Activated T-cell treated with anti-CD3 and anti-CD28 coated beads, Interleukin-2, amount 50 U/mL, for 4 hours (primary cell): ENCODE results near the gene CAMTA1. TPM values are rescaled to one million over a fixed set of nuclear protein-coding genes. Genes with fewer than 3 reads are reported as not detected.

ENCODE experiments used
- ATAC-seq, 2 donors: fragments of 200-7000 bp; cut with Tn5 transposase; one replicate each; pipeline ENCODE4 v1.10.0; 2021
- DNase-seq: peaks from one replicate; pipeline ENCODE4 v3.0.0-alpha.2; 2020
- H3K27me3 Mint-ChIP-seq: one replicate; pipeline ENCODE4 v1.8.0; 2021; ENCODE audit warnings: low read depth, mixed read lengths
- H3K36me3 Mint-ChIP-seq: one replicate; pipeline ENCODE4 v1.8.0; 2022; ENCODE audit warnings: mixed read lengths; ENCODE audit not compliant: insufficient read depth
- H3K4me1 Mint-ChIP-seq: one replicate; pipeline ENCODE4 v1.8.0; 2021; ENCODE audit warnings: low read depth, mixed read lengths
- H3K4me3 Mint-ChIP-seq: one replicate; pipeline ENCODE4 v1.8.0; 2021; ENCODE audit warnings: mild to moderate bottlenecking, moderate library complexity, mixed read lengths
- H3K9me3 Mint-ChIP-seq: one replicate; pipeline ENCODE4 v1.8.0; 2021; ENCODE audit warnings: mixed read lengths
- total RNA-seq, 3 donors: library from RNA; stranded (reverse); gene quantifications; one replicate each; pipeline ENCODE4 v1.2.1, GENCODE V29; 2021

Gene CAMTA1
- total RNA-seq, 3 donors from 2014 or later: 47.5 to 50.3 (median 47.7) TPM

DNA sequence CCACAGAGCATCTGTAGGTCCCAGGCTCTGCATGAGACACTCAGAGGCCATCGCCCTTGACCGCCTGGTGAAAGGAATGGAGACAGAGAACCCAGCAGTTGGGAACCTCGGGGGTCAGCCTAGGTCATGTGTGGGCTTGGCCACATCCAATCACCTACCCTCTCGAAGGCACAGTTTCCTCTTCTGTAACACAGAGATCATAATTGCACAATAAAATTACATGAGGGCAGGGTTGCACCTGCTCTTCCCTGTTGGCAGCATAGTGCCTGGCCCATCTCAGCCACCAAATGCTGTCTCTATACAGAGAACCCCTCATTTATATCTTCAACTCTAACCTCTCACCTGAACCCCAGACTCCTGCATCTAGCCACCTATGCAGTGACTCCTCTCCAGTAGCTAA, 567.7 kb downstream of the CAMTA1 start:
- Mint-ChIP-seq H3K9me3 (no peaks in the 10 kb centered on the region), H3K27me3 (peaks cover 3% of the 10 kb centered on the region), H3K4me3 (no peak overlapping the region), H3K36me3 (no peaks in the 10 kb centered on the region), H3K4me1 (no peaks in the 10 kb centered on the region)
- DNase-seq (no peak), ATAC-seq (no peak)

- H3K36me3 Mint-ChIP-seq: no peaks in the 10 kb centered on the region
- ATAC-seq (no peak), DNase-seq (no peak)
- H3K9me3 Mint-ChIP-seq: no peaks in the 10 kb centered on the region
- H3K4me3 Mint-ChIP-seq: no peak overlapping the region
- no peaks in the 10 kb centered on the region for H3K27me3 Mint-ChIP-seq
- H3K4me1 Mint-ChIP-seq: no peaks in the 10 kb centered on the region
Observed at GRCh38 chr1:7355646-7356045, 570.4 kb downstream of the CAMTA1 start.

DNA sequence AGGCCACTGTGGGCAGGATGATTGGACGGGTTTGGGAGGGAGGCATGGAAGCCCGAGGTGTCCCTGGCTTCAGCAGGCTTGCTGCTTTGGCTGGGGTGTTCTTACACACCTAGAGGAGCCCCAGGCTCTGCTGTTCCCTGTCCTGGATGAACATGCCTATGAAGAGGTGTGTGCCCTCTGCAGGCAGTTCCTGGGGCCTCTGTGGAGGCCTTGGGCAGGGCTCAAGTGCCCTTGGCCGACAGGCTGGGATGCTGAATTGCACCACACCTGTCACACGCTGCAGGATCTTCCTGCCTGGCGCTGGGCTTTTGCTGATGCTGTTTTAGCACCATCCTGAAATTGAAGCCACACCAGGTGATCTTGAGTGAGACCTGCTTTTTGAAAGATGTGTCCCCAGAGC, 570.8 kb downstream of the CAMTA1 start:
- Mint-ChIP-seq H3K9me3 (no peaks in the 10 kb centered on the region), H3K27me3 (no peaks in the 10 kb centered on the region)

GRCh38 chr1:7358425-7358824, 573.2 kb downstream of the CAMTA1 start:
- Mint-ChIP-seq H3K4me1 (no peaks in the 10 kb centered on the region), H3K36me3 (no peaks in the 10 kb centered on the region), H3K27me3 (no peaks in the 10 kb centered on the region)

More for the DNA sequence above, 570.8 kb downstream of the CAMTA1 start:
- H3K36me3 Mint-ChIP-seq: no peaks in the 10 kb centered on the region
- no peak overlapping the region for H3K4me3 Mint-ChIP-seq
- ATAC-seq: no peak
- DNase-seq: no peak
- no peaks in the 10 kb centered on the region for H3K4me1 Mint-ChIP-seq

GRCh38 chr1:7360526-7360925, 575.3 kb downstream of the CAMTA1 start:
- DNase-seq (no peak), ATAC-seq (no peak)
- H3K36me3 Mint-ChIP-seq: no peaks in the 10 kb centered on the region
- no peaks in the 10 kb centered on the region for H3K27me3 Mint-ChIP-seq
- no peaks in the 10 kb centered on the region for H3K9me3 Mint-ChIP-seq
- H3K4me1 Mint-ChIP-seq: no peaks in the 10 kb centered on the region
- no peak overlapping the region for H3K4me3 Mint-ChIP-seq

More at GRCh38 chr1:7358425-7358824, 573.2 kb downstream of the CAMTA1 start:
- DNase-seq (no peak), ATAC-seq (no peak)
- Mint-ChIP-seq H3K4me3 (no peak overlapping the region), H3K9me3 (no peaks in the 10 kb centered on the region)

- Mint-ChIP-seq H3K36me3 (no peaks in the 10 kb centered on the region), H3K4me3 (no peak overlapping the region), H3K27me3 (no peaks in the 10 kb centered on the region), H3K9me3 (no peaks in the 10 kb centered on the region), H3K4me1 (no peaks in the 10 kb centered on the region)
- ATAC-seq: no peak
- DNase-seq: no peak
Observed at GRCh38 chr1:7362947-7363346, 577.7 kb downstream of the CAMTA1 start.

DNA sequence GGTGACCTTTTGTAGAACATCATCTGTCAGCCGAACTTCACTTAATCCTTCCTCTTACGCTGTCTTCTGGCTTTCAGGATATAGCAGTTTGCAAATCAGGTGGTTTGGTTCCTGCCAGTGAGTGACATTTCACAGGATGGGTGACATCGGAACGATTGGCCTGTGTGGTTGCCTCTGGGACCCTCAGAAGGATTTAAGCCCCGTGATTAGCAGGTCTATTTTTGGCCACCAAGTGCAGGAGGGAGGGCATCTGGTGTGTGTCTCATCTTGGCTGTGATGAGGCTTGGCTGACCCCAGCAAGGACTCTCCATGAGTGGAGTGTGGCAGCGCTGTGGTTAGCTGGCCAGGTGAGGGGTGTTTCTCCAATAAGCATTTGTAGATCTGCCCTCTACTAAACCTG, 578.2 kb downstream of the CAMTA1 start:
- no peaks in the 10 kb centered on the region for H3K9me3 Mint-ChIP-seq

GRCh38 chr1:7365706-7366105, 580.5 kb downstream of the CAMTA1 start:
- H3K36me3 Mint-ChIP-seq: no peaks in the 10 kb centered on the region
- H3K9me3 Mint-ChIP-seq: no peaks in the 10 kb centered on the region
- no peaks in the 10 kb centered on the region for H3K27me3 Mint-ChIP-seq
- no peak for ATAC-seq
- no peaks in the 10 kb centered on the region for H3K4me1 Mint-ChIP-seq
- no peak overlapping the region for H3K4me3 Mint-ChIP-seq
- no peak for DNase-seq

More for the DNA sequence above, 578.2 kb downstream of the CAMTA1 start:
- DNase-seq (no peak), ATAC-seq (no peak)
- no peaks in the 10 kb centered on the region for H3K4me1 Mint-ChIP-seq
- H3K4me3 Mint-ChIP-seq: no peak overlapping the region
- no peaks in the 10 kb centered on the region for H3K36me3 Mint-ChIP-seq
- no peaks in the 10 kb centered on the region for H3K27me3 Mint-ChIP-seq

GRCh38 chr1:7366286-7366954, 581.2 kb downstream of the CAMTA1 start:
- Mint-ChIP-seq H3K4me1 (no peaks in the 10 kb centered on the region), H3K9me3 (no peaks in the 10 kb centered on the region), H3K36me3 (no peaks in the 10 kb centered on the region), H3K4me3 (no peak overlapping the region), H3K27me3 (no peaks in the 10 kb centered on the region)
- DNase-seq: no peak
- ATAC-seq: no peak

- no peaks in the 10 kb centered on the region for H3K36me3 Mint-ChIP-seq
- no peaks in the 10 kb centered on the region for H3K4me1 Mint-ChIP-seq
- ATAC-seq (no peak), DNase-seq (no peak)
- H3K4me3 Mint-ChIP-seq: no peak overlapping the region
- no peaks in the 10 kb centered on the region for H3K9me3 Mint-ChIP-seq
- no peaks in the 10 kb centered on the region for H3K27me3 Mint-ChIP-seq
Observed at GRCh38 chr1:7366955-7367665, 581.9 kb downstream of the CAMTA1 start.

DNA sequence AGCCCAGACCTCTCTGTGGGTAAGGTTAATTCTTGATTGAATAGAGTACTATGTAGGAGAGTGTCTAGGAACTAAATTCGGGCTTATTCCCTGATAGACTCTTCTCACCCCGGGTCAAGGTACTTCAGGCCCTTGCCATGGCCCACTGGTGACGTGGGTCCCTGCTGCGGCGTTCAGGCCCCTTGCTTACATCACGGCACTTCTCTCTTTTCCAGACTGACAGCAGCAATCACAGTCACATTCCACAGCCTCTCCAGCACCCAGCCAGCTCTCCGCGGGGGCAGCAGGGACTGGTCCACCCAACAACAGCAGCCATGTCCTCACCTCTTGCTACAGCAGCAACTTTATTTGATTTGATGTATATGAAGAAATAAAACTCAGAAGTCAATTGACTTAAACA, 584.6 kb downstream of the CAMTA1 start:
- no peaks in the 10 kb centered on the region for H3K27me3 Mint-ChIP-seq
- H3K4me1 Mint-ChIP-seq: no peaks in the 10 kb centered on the region
- no peak for DNase-seq
- no peaks in the 10 kb centered on the region for H3K36me3 Mint-ChIP-seq
- no peaks in the 10 kb centered on the region for H3K9me3 Mint-ChIP-seq
- ATAC-seq: no peak
- no peak overlapping the region for H3K4me3 Mint-ChIP-seq

GRCh38 chr1:7371926-7372325, 586.7 kb downstream of the CAMTA1 start:
- Mint-ChIP-seq H3K27me3 (no peaks in the 10 kb centered on the region), H3K4me3 (no peak overlapping the region), H3K36me3 (no peaks in the 10 kb centered on the region), H3K9me3 (no peaks in the 10 kb centered on the region), H3K4me1 (no peaks in the 10 kb centered on the region)
- ATAC-seq: no peak
- no peak for DNase-seq

GRCh38 chr1:7372477-7373120, 587.3 kb downstream of the CAMTA1 start:
- Mint-ChIP-seq H3K27me3 (no peaks in the 10 kb centered on the region), H3K4me3 (no peak overlapping the region), H3K36me3 (no peaks in the 10 kb centered on the region), H3K9me3 (no peaks in the 10 kb centered on the region), H3K4me1 (no peaks in the 10 kb centered on the region)
- no peak for ATAC-seq
- DNase-seq: no peak

DNA sequence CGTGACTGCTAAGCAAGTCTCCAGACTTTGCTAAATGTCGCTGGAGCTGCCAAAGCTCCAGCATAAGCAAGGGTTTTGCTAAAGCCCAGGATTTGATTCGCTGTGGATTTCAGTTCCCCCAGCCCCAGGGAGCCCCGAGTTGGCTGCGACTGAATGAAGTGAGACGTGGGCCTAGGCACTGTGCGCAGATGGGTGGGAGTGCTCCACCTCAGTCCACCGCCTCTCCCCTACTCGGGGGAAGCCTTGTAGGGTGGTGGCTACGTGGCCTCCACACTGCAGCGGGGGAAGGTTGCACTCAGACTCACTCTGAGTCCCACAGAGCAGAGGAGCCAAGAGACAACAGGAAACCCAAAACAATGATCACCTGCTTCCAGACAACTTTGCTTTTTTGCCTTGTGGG, 588.0 kb downstream of the CAMTA1 start:
- no peak for ATAC-seq
- Mint-ChIP-seq H3K27me3 (no peaks in the 10 kb centered on the region), H3K4me3 (no peak overlapping the region)

More for the DNA sequence above, 588.0 kb downstream of the CAMTA1 start:
- H3K4me1 Mint-ChIP-seq: no peaks in the 10 kb centered on the region
- DNase-seq: no peak
- H3K9me3 Mint-ChIP-seq: no peaks in the 10 kb centered on the region
- no peaks in the 10 kb centered on the region for H3K36me3 Mint-ChIP-seq
